CD4-positive, alpha-beta T cell treated with Interferon alpha-2 for 1 hour (primary cell): ENCODE data around the gene REL.

Source experiments
- DNase-seq, 2 donors: peaks; one replicate each; pipeline ENCODE4 v3.0.0-alpha.2; 2020 to 2022

The REL gene

GRCh38 chr2:60966507-60967405, 85.4 kb downstream of the REL start:
- DNase-seq: peak in 1 of 2 donors; percentile 13

- DNase-seq: no peak
These were observed 91.7 kb downstream of the REL start for GRCh38 chr2:60972889-60973656.

GRCh38 chr2:60973705-60974104, 92.3 kb downstream of the REL start:
- no peak for DNase-seq

GRCh38 chr2:60974652-60975051, 93.3 kb downstream of the REL start:
- DNase-seq: no peak
